GM06990 (cell line): ENCODE results near the gene FAM177B.
"Not testable (repeated sequence)": the region's sequence is repeated elsewhere in the genome, so short reads cannot be mapped to it uniquely, and the experiment has no call there.

Experiments used
- DNase-seq: peaks from one replicate; pipeline ENCODE4 v3.0.0-alpha.2; 2011; ENCODE audit not compliant: insufficient read length; ENCODE audit errors: extremely low read depth
- H3K27me3 ChIP-seq: replicated peaks from 2 replicates; pipeline ENCODE4 v1.6.0; 2011; ENCODE audit warnings: low read length; ENCODE audit not compliant: control insufficient read depth, insufficient read depth
- H3K36me3 ChIP-seq: 2 replicates; pipeline ENCODE4 v1.5.1; 2011; ENCODE audit warnings: low read length; ENCODE audit not compliant: control insufficient read depth, insufficient read depth
- H3K4me3 ChIP-seq: replicated peaks from 2 replicates; pipeline ENCODE4 v1.5.1; 2011; ENCODE audit warnings: low read depth, mild to moderate bottlenecking, control low read depth, low read length
- CTCF ChIP-seq: IDR thresholded peaks from 2 replicates; pipeline ENCODE4 v1.5.1; 2011; ENCODE audit warnings: low read length, control low read depth, mild to moderate bottlenecking, inconsistent platforms; ENCODE audit not compliant: insufficient read depth, poor library complexity, severe bottlenecking

Gene FAM177B

DNA sequence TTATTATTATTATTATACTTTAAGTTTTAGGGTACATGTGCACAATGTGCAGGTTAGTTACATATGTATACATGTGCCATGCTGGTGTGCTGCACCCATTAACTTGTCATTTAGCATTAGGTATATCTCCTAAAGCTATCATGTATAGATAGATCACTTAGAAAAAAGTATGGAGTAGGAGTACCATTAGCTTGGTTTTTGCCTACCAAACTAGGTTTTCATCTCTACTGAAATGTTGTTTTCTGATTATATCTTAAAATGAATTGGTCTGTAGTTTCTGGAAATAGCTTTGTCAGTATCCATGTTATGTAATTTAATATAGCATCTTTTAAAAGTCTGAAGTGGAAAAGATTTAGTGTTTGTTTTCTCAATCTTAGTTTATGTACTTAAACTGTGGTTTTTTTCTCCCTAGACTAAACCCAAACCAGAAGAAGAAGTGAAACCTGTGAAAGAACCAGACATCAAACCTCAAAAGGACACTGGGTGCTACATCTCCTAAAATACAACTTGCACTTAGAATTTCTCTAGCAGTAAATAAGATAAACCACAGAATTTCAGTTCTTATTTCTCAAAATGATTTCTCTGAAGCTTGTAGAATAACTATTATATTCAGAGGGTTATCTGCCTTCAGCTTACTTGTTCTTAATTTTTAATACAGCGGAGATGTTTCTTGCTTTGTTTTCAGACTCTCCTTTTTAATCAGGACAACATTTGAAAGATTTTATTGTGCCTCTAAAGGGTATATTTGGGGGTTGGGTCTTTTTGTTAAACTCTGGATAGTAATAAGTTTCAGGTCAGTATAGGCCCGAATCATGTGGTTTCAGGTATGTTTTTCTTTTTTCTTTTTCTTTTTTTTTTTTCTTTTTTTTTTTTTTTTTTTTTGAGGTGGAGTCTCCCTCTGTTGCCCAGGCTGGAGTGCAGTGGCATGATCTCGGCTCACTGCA lies 4.5 kb upstream of the FAM177B start:
- peaks cover 2% of the 10 kb centered on the region for H3K36me3 ChIP-seq
- DNase-seq: peak; percentile 57
- no peaks in the 10 kb centered on the region for H3K27me3 ChIP-seq
- H3K4me3 ChIP-seq: no peak overlapping the region
- TF ChIP-seq CTCF: no peak

DNA sequence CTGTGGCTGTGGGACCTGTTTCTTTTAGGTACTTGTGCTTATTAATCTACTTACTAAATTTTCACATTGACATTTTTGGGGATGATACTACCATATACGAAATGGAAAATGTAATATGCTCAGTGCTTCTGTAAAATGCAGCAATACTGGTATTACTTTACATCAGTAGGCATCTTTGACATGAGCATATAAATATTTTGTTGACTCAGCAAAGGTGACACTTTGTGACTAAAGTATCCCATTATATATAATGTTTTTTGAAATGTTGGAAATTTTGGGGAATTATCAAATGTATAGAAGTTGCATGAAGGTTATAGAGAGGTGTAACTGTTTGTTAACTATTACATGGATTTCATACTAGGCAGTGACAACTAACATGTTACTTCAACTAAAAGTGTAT lies 2.3 kb upstream of the FAM177B start:
- Histone ChIP-seq H3K36me3 (no peaks in the 10 kb centered on the region; the same call in 1 of the 2 replicates), H3K4me3 (no peak overlapping the region), H3K27me3 (no peaks in the 10 kb centered on the region)
- no peak for DNase-seq
- TF ChIP-seq CTCF: no peak

DNA sequence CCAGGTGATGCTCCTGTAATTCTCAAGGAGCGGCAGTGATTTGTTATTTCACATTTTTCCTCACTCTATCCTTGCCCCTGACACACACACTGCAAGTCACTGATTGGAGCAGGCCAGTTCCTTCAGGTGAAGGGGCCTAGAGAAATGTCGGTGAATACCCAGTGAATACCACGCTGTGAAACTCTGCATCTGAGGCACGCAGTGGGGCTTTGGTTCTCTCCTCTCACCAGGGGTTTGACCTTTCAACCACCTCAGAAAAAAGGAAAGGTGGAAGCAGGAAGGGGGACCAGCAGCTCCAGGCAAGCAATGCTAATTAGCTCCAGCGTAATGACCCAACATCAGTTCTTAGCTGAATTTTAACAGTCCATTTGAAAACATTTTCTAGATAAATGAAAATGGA lies 532 bp upstream of the FAM177B start:
- H3K36me3 ChIP-seq: no peaks in the 10 kb centered on the region; the same call in 1 of the 2 replicates

GRCh38 chr1:222739465-222739864 lies 2.5 kb downstream of the FAM177B start:
- no peak overlapping the region for H3K4me3 ChIP-seq
- no peak for DNase-seq
- H3K36me3 ChIP-seq: no peaks in the 10 kb centered on the region; the same call in 1 of the 2 replicates
- no peaks in the 10 kb centered on the region for H3K27me3 ChIP-seq
- TF ChIP-seq CTCF: no peak

More for the DNA sequence above, 532 bp upstream of the FAM177B start:
- H3K27me3 ChIP-seq: no peaks in the 10 kb centered on the region
- H3K4me3 ChIP-seq: no peak overlapping the region
- no peak for DNase-seq
- TF ChIP-seq CTCF: no peak

DNA sequence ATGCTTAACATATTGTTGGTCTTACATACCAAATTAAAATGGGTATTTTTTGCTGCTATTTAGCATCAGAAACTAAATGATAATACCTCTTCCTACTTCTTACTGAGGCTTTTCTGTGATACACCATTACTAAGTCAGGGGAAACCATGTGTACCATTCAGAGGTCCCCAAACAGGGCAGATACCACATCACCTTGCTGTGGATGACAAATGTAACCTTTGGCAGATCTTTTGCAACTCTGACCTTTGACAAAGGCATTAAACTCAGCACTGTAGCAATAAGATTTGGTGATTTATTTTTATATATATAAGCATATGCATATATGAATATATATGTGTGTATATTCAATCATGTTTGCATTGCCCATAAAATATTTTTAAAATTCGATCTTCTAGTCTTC lies 2.9 kb downstream of the FAM177B start:
- TF ChIP-seq CTCF: no peak
- Histone ChIP-seq H3K36me3 (no peaks in the 10 kb centered on the region; the same call in 1 of the 2 replicates), H3K4me3 (no peak overlapping the region), H3K27me3 (no peaks in the 10 kb centered on the region)
- DNase-seq: no peak

- H3K4me3 ChIP-seq, DNase-seq, H3K36me3 ChIP-seq, H3K27me3 ChIP-seq: not testable (repeated sequence)
Measured at GRCh38 chr1:222741630-222742457, 4.8 kb downstream of the FAM177B start.
